A549 treated with DMSO at 1 μM for 4 hours (cell line): ENCODE results near the gene FGGY. TPM values are rescaled to one million over a fixed set of nuclear protein-coding genes. Genes with fewer than 3 reads are reported as not detected.

Experiments used
- total RNA-seq: library from RNA; stranded (reverse); fragments of 200-300 nt; extraction: Qiagen RNA extraction; gene quantifications from 5 replicates; pipeline ENCODE4 v1.2.3, GENCODE V29; 2022; ENCODE audit warnings: low read depth

The FGGY gene, protein sequence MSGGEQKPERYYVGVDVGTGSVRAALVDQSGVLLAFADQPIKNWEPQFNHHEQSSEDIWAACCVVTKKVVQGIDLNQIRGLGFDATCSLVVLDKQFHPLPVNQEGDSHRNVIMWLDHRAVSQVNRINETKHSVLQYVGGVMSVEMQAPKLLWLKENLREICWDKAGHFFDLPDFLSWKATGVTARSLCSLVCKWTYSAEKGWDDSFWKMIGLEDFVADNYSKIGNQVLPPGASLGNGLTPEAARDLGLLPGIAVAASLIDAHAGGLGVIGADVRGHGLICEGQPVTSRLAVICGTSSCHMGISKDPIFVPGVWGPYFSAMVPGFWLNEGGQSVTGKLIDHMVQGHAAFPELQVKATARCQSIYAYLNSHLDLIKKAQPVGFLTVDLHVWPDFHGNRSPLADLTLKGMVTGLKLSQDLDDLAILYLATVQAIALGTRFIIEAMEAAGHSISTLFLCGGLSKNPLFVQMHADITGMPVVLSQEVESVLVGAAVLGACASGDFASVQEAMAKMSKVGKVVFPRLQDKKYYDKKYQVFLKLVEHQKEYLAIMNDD
- 2.2 to 2.9 TPM (median 2.3 TPM) in 5 replicates for total RNA-seq

DNA sequence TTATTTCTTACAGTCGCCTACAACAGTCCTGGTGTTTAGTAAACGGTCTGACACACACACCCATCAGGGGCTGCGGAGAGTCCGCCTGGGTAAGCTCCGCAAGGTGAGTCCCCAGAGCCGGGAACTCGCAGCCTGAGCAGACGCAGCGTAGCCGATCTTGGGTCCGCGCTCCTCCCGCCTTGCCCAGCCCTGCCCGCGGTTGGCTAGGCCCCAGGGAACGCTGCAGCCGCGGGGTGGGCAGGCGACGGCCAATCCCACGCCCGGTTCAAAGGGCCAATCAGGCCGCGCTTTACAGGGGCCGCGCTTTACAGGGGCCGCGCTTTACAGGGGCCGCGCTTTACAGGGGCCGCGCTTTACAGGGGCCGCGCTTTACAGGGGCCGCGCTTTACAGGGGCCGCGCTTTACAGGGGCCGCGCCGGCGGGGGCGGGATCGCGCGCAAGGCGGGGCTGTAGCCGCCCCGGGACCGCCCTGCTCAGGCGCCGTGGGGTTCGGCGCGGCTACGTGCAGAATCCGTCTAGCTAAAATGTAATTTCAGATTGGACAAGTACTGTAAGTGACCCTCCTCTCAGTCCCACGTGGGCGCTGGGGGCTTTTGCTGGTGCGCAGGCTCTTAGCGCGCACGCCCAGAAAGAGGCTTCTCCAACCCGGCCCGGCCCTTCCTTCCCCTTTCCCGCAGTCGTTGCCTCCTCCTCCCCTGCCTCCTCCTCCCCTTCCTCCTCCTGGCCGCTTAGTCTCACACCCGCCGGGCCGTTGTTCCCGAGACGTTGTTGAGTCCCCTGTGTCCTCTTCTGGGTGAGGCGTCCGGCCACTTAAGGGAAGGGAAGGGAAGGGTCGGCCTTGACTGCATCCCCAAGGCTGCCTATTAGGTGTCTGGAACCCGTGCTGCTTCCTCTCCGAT is at the start of gene FGGY:
FGGY (plus strand) TSS at position 737 of the 899 bp plus-strand sequence. CDS start 24,456 bp downstream, outside the sequence.

